Left lung (tissue), 10 donors: ENCODE measurements around the gene SLC33A1. TPM values are rescaled to one million over a fixed set of nuclear protein-coding genes. Genes with fewer than 3 reads are reported as not detected.

Source experiments
- ATAC-seq: fragments of 200-7000 bp; cut with Tn5 transposase; one replicate; pipeline ENCODE4 v1.9.1; 2020; ENCODE audit warnings: moderate library complexity
- DNase-seq, 4 donors: peaks; one replicate each; pipeline ENCODE4 v3.0.0-alpha.2; 2013 to 2020
- H3K27ac ChIP-seq, 2 donors: fragments of 200-600 bp; sonication (generic) in 1 of 2; one replicate each; pipeline versions ENCODE4 v1.5.0 to v1.8.0; 2020 to 2021
- H3K27me3 ChIP-seq, 2 donors: fragments of 200-600 bp; sonication (generic) in 1 of 2; one replicate each; pipeline versions ENCODE4 v1.5.0 to v1.8.0; 2020 to 2021
- H3K36me3 ChIP-seq, 2 donors: fragments of 200-600 bp; sonication (generic) in 1 of 2; one replicate each; pipeline versions ENCODE4 v1.5.0 to v1.8.0; 2020 to 2021
- H3K4me1 ChIP-seq, 2 donors: fragments of 200-600 bp; one replicate each; pipeline ENCODE4 v1.8.0; 2021
- H3K4me3 ChIP-seq, 2 donors: fragments of 200-600 bp; sonication (generic) in 1 of 2; one replicate each; pipeline versions ENCODE4 v1.5.0 to v1.8.0; 2020 to 2021; ENCODE audit warnings: mild to moderate bottlenecking in 1 of 2
- H3K9me3 ChIP-seq, 2 donors: fragments of 200-600 bp; sonication (generic) in 1 of 2; one replicate each; pipeline versions ENCODE4 v1.5.0 to v1.8.0; 2020 to 2021
- CTCF ChIP-seq, 2 donors: fragments of 200-600 bp; sonication (generic) in 1 of 2; IDR thresholded peaks; one replicate each; pipeline versions ENCODE4 v1.5.0 to v1.8.0; 2021; ENCODE audit warnings: antibody characterized with exemption in 2 of 2
- intact Hi-C, 2 donors: fragments of 100-400 bp; cut with DNase I; formaldehyde crosslinking; loops; one replicate each; pipeline versions ENCODE4 v1.11.2 to v1.14.2; 2022
- polyA plus RNA-seq, 6 donors: library from polyadenylated mRNA; unstranded; fragments of 120-200 nt; gene quantifications; one replicate each; pipeline ENCODE4 v1.2.1, GENCODE V29; 2013; ENCODE audit not compliant: insufficient read length in 6 of 6
- total RNA-seq, 2 donors: library from RNA; stranded (reverse); fragmentation: NEBNext Ultra II Directional; extraction: Animal tissue kit (Norgen Biotek cat#: 25700); gene quantifications; one replicate each; pipeline ENCODE4 v1.2.1, GENCODE V29; 2021
- donor health status: DM: no; HTN: yes; CAD: no.
- donor health status: DM: no; HTN: no; CAD: no.

The SLC33A1 gene
- total and polyA plus RNA-seq, 8 donors = 29.0 to 48.9 (median 36.1) TPM

- TF ChIP-seq CTCF (IDR thresholded peaks at IDR 0.05) = no peak
- no peak for ATAC-seq
- intact Hi-C loops = no loop called here
- H3K36me3 ChIP-seq = peaks cover 0 to 20% of the 10 kb centered on the region in 2 donors
- no peak overlapping the region for H3K27ac ChIP-seq
- no peak for DNase-seq
- H3K4me3 ChIP-seq = no peak overlapping the region
- no peaks in the 10 kb centered on the region for H3K27me3 ChIP-seq
- peaks cover 0 to 11% of the 10 kb centered on the region in 2 donors for H3K9me3 ChIP-seq
- no peaks in the 10 kb centered on the region for H3K4me1 ChIP-seq
These were observed 68.4 kb downstream of the SLC33A1 start for GRCh38 chr3:155785662-155786295.

- no peak for ATAC-seq
These were observed 71.8 kb downstream of the SLC33A1 start for GRCh38 chr3:155782390-155782953.

GRCh38 chr3:155780291-155780690, 73.9 kb downstream of the SLC33A1 start:
- Histone ChIP-seq H3K27me3 (no peaks in the 10 kb centered on the region), H3K27ac (no peak overlapping the region), H3K9me3 (peaks cover 0 to 11% of the 10 kb centered on the region in 2 donors), H3K4me3 (no peak overlapping the region), H3K4me1 (no peaks in the 10 kb centered on the region), H3K36me3 (peaks cover 0 to 17% of the 10 kb centered on the region in 2 donors)
- intact Hi-C loops = no loop called here
- ATAC-seq (no peak), DNase-seq (no peak)
- TF ChIP-seq CTCF (IDR thresholded peaks at IDR 0.05) = no peak

More at GRCh38 chr3:155782390-155782953, 71.8 kb downstream of the SLC33A1 start:
- Histone ChIP-seq H3K9me3 (peaks cover 0 to 11% of the 10 kb centered on the region in 2 donors), H3K4me1 (no peaks in the 10 kb centered on the region), H3K4me3 (no peak overlapping the region), H3K36me3 (peaks cover 0 to 17% of the 10 kb centered on the region in 2 donors), H3K27ac (no peak overlapping the region), H3K27me3 (no peaks in the 10 kb centered on the region)
- no peak for DNase-seq
- intact Hi-C loops = no loop called here
- TF ChIP-seq CTCF (IDR thresholded peaks at IDR 0.05) = no peak

GRCh38 chr3:155778462-155778861, 75.8 kb downstream of the SLC33A1 start:
- intact Hi-C loops = no loop called here
- no peak overlapping the region for H3K4me3 ChIP-seq
- H3K27me3 ChIP-seq = no peaks in the 10 kb centered on the region
- H3K36me3 ChIP-seq = peaks cover 0 to 11% of the 10 kb centered on the region in 2 donors
- no peaks in the 10 kb centered on the region for H3K4me1 ChIP-seq
- peaks cover 0 to 11% of the 10 kb centered on the region in 2 donors for H3K9me3 ChIP-seq
- DNase-seq (no peak), ATAC-seq (no peak)
- H3K27ac ChIP-seq = no peak overlapping the region
- TF ChIP-seq CTCF (IDR thresholded peaks at IDR 0.05) = no peak

GRCh38 chr3:155772801-155773200, 81.4 kb downstream of the SLC33A1 start:
- no peak for TF ChIP-seq CTCF (IDR thresholded peaks at IDR 0.05)
- peaks cover 0 to 11% of the 10 kb centered on the region in 2 donors for H3K9me3 ChIP-seq
- no peak overlapping the region for H3K4me3 ChIP-seq
- DNase-seq (peak in 1 of 4 donors; percentile 7), ATAC-seq (no peak)
- peaks cover 0 to 8% of the 10 kb centered on the region in 2 donors for H3K36me3 ChIP-seq
- H3K27ac ChIP-seq = no peak overlapping the region
- no peaks in the 10 kb centered on the region for H3K27me3 ChIP-seq
- intact Hi-C loops = no loop called here
- H3K4me1 ChIP-seq = no peaks in the 10 kb centered on the region
